Ramos (cell line): ENCODE results near the gene NKX3-2.

ENCODE experiments used
- in situ Hi-C: fragments of 300-500 bp; cut with MboI; formaldehyde crosslinking; loops from one replicate; pipeline ENCODE4 v1.14.3; 2022; ENCODE audit warnings: low sequenced_read_pairs; ENCODE audit not compliant: unreplicated experiment

The NKX3-2 gene

DNA sequence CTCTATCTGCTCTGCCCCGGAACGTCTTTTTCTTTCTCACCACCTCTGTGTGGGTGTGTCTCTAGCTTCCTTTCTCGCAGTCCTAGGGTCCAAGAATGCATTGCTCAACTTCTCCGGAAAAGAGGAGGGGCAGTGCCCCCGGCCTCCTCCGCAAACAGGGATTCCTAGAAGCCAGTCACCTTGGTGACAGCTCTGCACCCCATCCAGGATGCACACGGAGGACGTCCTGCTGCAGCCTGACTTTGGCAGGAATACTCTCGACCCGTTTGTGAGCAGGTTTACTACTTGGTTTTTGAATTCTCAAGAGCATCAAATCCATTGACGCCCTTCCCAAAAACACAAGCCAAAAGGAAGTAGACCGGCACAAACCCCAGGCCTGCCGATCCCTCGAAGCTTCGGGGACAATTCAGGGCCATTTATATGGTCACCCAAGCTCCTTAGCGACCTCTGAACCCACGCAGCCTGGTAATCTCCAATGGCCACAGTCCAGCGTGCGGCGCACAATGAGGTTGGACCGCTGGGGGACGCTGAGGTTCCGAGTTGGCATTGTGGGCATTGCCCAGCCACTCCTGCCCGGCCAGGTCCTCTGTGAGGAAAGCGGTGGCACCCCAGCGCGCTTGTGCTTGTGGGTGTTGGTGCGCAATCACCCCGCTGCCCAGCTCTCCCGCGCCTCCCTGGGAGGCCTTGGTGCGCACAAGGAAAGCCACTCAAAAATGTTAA is 9.8 kb downstream of the NKX3-2 start:
- in situ Hi-C loops = no loop called here

GRCh38 chr4:13533670-13534343 is 10.5 kb downstream of the NKX3-2 start:
- in situ Hi-C loops = no loop called here

GRCh38 chr4:13531625-13531998 is 12.7 kb downstream of the NKX3-2 start:
- in situ Hi-C loops = no loop called here

- in situ Hi-C loops = no loop called here
Observed at GRCh38 chr4:13530823-13531624, 13.3 kb downstream of the NKX3-2 start.

- in situ Hi-C loops = no loop called here
Observed at GRCh38 chr4:13529128-13529919, 15.0 kb downstream of the NKX3-2 start.

DNA sequence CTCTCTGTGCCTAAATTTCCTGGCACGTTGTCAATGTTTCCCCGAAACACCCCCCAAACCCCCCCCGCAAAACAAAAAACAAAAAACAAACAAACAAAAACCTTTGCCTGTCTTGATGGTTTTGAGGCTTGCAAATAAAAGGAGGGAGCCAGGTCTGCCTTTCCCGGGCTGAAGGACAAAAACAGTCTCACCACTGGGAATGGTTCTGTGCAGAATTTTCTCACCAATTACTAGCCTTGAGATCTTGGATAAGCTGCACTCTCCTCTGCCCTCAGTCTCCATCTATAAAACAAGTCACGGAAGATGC is 15.5 kb downstream of the NKX3-2 start:
- in situ Hi-C loops = no loop called here

DNA sequence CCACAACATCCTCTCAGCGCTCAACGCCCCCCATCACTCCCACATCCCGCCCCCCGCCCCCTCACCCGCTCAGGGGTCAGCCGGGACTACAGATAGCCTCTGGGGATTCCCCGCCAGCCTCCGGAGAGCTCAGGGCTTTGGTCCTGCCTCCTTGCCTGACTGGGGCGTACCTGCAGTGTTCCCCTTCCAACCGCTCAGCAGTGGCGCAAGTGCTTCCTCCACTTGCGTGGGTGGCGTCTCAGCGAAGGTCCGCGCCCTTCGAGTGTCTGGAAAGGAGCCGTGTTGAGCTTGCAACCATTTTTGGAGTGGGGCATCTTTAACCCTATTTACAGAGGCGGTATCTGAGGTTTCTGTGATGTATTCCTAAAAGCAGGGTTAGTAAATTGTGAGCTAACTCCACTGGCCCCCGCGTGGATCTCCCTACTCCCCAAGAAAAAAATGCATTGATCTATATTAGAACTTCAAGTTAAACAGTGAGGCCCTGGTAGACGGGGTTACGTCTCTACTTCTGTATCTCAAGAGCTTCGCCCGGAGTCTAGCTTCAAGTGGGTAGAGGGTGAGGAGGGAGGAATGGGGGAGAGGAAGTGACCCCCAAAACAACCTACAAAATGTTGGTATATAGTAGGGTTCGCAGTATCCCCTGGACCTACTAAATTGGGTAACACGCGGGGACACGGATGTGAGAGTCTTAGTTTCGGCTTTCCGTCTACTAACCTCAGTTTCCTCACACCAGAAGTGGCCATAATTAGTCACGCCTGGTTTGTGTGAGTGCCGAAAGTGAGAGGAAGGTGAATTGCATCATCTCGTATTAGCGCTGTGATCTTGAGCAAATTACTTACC is 16.1 kb downstream of the NKX3-2 start:
- in situ Hi-C loops = no loop called here

DNA sequence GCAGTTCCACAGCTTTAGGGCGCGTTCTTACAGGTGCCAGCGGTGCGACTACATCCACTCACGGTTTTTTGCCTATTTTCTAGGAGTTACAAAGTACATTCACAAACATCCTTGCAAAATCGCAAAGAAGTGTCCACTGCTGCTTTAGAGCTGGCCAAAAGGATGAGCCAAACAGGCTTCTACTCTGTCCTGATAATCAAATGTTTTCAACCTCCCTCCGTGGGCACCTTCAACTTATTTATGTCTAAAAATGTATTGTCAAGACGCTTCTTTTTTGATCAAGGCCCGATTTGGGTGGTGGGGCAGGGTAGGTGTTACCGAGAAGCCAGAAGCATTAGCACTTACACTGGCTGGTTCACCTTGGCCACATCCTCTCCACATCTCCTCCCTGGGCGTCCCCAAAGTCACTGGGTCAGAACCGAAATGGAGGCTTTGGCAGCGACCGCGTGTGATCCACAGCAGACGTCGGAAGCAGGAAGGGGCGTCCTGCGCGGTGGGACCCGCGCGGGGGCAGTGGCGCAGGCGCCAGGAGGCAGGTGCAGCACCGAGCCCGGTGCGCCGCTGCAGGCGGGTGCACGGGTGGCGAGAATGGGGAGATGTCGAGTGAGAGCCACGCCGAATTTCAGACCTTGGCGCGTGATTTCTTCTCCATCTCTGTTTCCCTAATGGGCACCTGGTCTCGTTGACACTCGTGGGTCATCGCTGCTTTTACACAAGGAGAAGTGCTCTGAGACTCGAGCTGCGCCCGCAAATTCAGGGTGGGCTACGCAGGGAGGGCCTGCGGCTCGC is 16.9 kb downstream of the NKX3-2 start:
- in situ Hi-C loops = no loop called here

DNA sequence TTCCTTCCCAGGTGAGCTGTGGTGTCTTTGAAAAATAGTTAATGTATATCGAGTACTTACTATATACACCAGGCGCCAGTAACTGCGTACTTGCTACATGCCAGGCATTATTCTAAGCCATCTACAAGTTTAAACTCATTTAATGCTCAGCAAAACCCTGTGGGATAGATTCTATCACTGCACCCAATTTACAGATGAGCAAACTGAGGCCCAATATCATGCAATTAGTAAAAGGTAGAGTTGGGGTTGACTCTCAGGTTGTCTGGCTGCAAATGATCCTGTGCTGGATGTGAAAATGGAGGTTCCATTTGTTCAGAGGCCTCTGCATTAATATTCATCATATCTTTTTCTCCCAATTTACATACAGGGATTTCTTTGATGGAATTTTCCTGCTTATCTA is 17.6 kb downstream of the NKX3-2 start:
- in situ Hi-C loops = no loop called here

- in situ Hi-C loops = no loop called here
Observed at GRCh38 chr4:13525606-13526281, 18.6 kb downstream of the NKX3-2 start.

- in situ Hi-C loops = no loop called here
Observed at GRCh38 chr4:13524504-13525243, 19.6 kb downstream of the NKX3-2 start.

GRCh38 chr4:13523591-13524503 is 20.5 kb downstream of the NKX3-2 start:
- in situ Hi-C loops = no loop called here

DNA sequence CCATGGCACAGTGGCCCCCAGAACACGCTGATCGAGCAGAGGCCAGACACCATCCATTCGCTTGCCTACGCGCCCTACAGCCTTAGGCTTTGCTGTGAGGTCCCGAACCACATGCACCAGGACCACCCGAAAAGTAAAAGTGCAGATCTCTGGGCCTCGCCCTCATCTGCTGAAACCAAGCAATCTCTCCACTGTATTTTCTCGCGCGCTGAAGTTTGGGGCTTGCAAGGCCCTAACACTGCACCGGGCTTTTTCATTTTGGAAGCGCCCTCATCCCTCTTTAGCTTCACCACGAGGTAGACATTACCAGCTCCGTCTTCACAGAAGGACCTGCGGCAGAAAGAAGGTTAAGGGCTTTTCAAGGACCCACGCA is 21.2 kb downstream of the NKX3-2 start:
- in situ Hi-C loops = no loop called here

GRCh38 chr4:13522282-13523104 is 21.8 kb downstream of the NKX3-2 start:
- in situ Hi-C loops = no loop called here

DNA sequence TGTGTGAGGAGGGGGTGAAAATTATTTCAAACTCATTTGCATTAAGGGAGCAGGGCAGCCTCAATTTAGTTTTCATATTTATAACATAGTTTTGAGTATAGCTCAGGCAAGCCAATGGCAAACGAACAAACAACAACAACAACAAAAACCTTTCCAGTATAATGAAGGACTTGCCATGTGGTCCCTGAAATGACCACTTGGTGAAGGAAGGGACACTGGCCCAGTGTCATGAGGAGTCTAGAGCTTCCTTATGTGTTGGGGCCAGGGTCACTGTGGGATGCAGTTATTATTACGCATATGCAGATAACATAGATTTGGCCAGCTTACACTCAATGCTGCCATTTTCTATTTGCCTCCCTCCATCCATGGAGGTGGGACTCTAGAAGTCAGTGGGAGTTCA is 23.3 kb downstream of the NKX3-2 start:
- in situ Hi-C loops = no loop called here

- in situ Hi-C loops = no loop called here
Observed at GRCh38 chr4:13516315-13516860, 27.9 kb downstream of the NKX3-2 start.
